IMR-90 (cell line): ENCODE data around the gene NXF2B. TPM values are rescaled to one million over a fixed set of nuclear protein-coding genes. Genes with fewer than 3 reads are reported as not detected.
"Not testable (repeated sequence)": the region's sequence is repeated elsewhere in the genome, so short reads cannot be mapped to it uniquely, and the experiment has no call there.

ENCODE experiments used
- ATAC-seq: fragments of 200-7000 bp; cut with Tn5 transposase; 2 replicates; pipeline ENCODE4 v1.9.1; 2020; ENCODE audit warnings: low read depth, mild to moderate bottlenecking, moderate library complexity
- Bru-seq: library from RNA; stranded (reverse); fragments of 400-500 nt; gene quantifications from one replicate; lab custom pipeline; 2021; lab: Mats Ljungman, UMichigan
- BruChase-seq, 2 experiments: library from RNA; stranded (reverse); fragments of 400-500 nt; gene quantifications; one replicate each; lab custom pipeline; 2021; lab: Mats Ljungman, UMichigan
- BruUV-seq: library from RNA; stranded (reverse); fragments of 400-500 nt; replicated peaks from 2 replicates; lab custom pipeline; 2021; lab: Mats Ljungman, UMichigan
- CTCF ChIA-PET: fragments of 300-600 bp; formaldehyde crosslinking; extraction: SDS; loops from one replicate; lab custom pipeline; 2021; ENCODE audit warnings: antibody characterized with exemption; lab: Yijun Ruan, JAX
- POLR2A ChIA-PET: fragments of 300-600 bp; sonication (Branson Sonifier 250); formaldehyde crosslinking; loops from one replicate; lab custom pipeline; 2022; ENCODE audit warnings: antibody characterized with exemption; ENCODE audit not compliant: unreplicated experiment; lab: Charles Lee
- DNase-seq: peaks from one replicate; pipeline ENCODE4 v3.0.0; 2013
- H2AFZ ChIP-seq: replicated peaks from 2 replicates; pipeline ENCODE3; 2013; ENCODE audit warnings: low read length, mild to moderate bottlenecking; ENCODE audit not compliant: poor library complexity
- H2AK5ac ChIP-seq: 2 replicates; pipeline ENCODE4 v1.6.1; 2013; ENCODE audit warnings: low read depth, low read length, inconsistent platforms
- H2AK9ac ChIP-seq: replicated peaks from 2 replicates; pipeline ENCODE3; 2013; ENCODE audit warnings: mild to moderate bottlenecking, low read depth, low read length, moderate library complexity; ENCODE audit not compliant: poor library complexity
- H2BK120ac ChIP-seq: 2 replicates; pipeline ENCODE4 v1.6.1; 2013; ENCODE audit warnings: low read depth, low read length, inconsistent platforms
- H2BK15ac ChIP-seq: 3 replicates; pipeline ENCODE4 v1.6.1; 2013; ENCODE audit warnings: low read depth, low read length, inconsistent platforms
- H2BK20ac ChIP-seq: 2 replicates; pipeline ENCODE4 v1.6.1; 2013; ENCODE audit warnings: low read depth, mild to moderate bottlenecking, inconsistent platforms, low read length, moderate library complexity
- H2BK5ac ChIP-seq: 2 replicates; pipeline ENCODE4 v1.6.1; 2013; ENCODE audit warnings: mild to moderate bottlenecking, low read depth, low read length, inconsistent platforms; ENCODE audit not compliant: poor library complexity, severe bottlenecking
- H3K14ac ChIP-seq: replicated peaks from 2 replicates; pipeline ENCODE4 v1.6.1; 2013; ENCODE audit warnings: low read depth, low read length, inconsistent platforms
- H3K18ac ChIP-seq: 2 replicates; pipeline ENCODE4 v1.6.1; 2013; ENCODE audit warnings: low read depth, low read length, control low read depth
- H3K23ac ChIP-seq: 2 replicates; pipeline ENCODE4 v1.6.1; 2013; ENCODE audit warnings: low read depth, low read length, inconsistent platforms
- H3K27ac ChIP-seq: 2 replicates; pipeline ENCODE4 v1.5.1; 2013; ENCODE audit warnings: mild to moderate bottlenecking, control low read depth, low read length; ENCODE audit not compliant: insufficient read depth
- H3K27me3 ChIP-seq: 2 replicates; pipeline ENCODE4 v1.6.1; 2013; ENCODE audit warnings: low read length; ENCODE audit not compliant: control insufficient read depth, insufficient read depth
- H3K36me3 ChIP-seq: 2 replicates; pipeline ENCODE4 v1.6.1; 2013; ENCODE audit warnings: low read length, mixed read lengths; ENCODE audit not compliant: control insufficient read depth, insufficient read depth
- H3K4ac ChIP-seq: 2 replicates; pipeline ENCODE4 v1.6.1; 2013; ENCODE audit warnings: low read depth, low read length, inconsistent platforms
- H3K4me1 ChIP-seq: 2 replicates; pipeline ENCODE4 v1.6.1; 2013; ENCODE audit warnings: low read length, mixed read lengths; ENCODE audit not compliant: control insufficient read depth, insufficient read depth
- H3K4me2 ChIP-seq: 2 replicates; pipeline ENCODE4 v1.6.1; 2013; ENCODE audit warnings: low read depth, mild to moderate bottlenecking, control low read depth, low read length, moderate library complexity
- H3K4me3 ChIP-seq: 2 replicates; pipeline ENCODE4 v1.5.1; 2013; ENCODE audit warnings: low read depth, mild to moderate bottlenecking, control low read depth, low read length, moderate library complexity; ENCODE audit not compliant: insufficient read depth
- H3K56ac ChIP-seq: 2 replicates; pipeline ENCODE4 v1.6.1; 2013; ENCODE audit warnings: low read length, inconsistent platforms; ENCODE audit not compliant: insufficient read depth; ENCODE audit errors: extremely low read depth
- H3K79me1 ChIP-seq, 2 experiments: 2 replicates each; pipeline ENCODE4 v1.6.1; 2013; ENCODE audit warnings: low read length in 2 of 2, inconsistent platforms in 1 of 2, low read depth in 1 of 2
- H3K9ac ChIP-seq: 2 replicates; pipeline ENCODE4 v1.6.1; 2013; ENCODE audit warnings: low read depth, low read length, control low read depth
- H3K9me1 ChIP-seq: 2 replicates; pipeline ENCODE4 v1.6.1; 2013; ENCODE audit warnings: low read length, inconsistent platforms; ENCODE audit not compliant: insufficient read depth
- H3K9me3 ChIP-seq: 2 replicates; pipeline ENCODE4 v1.6.1; 2013; ENCODE audit warnings: low read length; ENCODE audit not compliant: control insufficient read depth, insufficient read depth
- H4K20me1 ChIP-seq: 2 replicates; pipeline ENCODE4 v1.6.1; 2013; ENCODE audit warnings: low read length, inconsistent platforms; ENCODE audit not compliant: insufficient read depth
- H4K5ac ChIP-seq: 2 replicates; pipeline ENCODE4 v1.6.1; 2013; ENCODE audit warnings: mild to moderate bottlenecking, low read depth, low read length, control low read depth
- H4K8ac ChIP-seq, 2 experiments: 2 replicates each; pipeline ENCODE4 v1.6.1; 2013; ENCODE audit warnings: low read depth in 2 of 2, low read length in 2 of 2, control low read depth in 1 of 2, inconsistent platforms in 1 of 2
- H4K91ac ChIP-seq: 2 replicates; pipeline ENCODE4 v1.6.1; 2013; ENCODE audit warnings: low read depth, low read length, inconsistent platforms; ENCODE audit not compliant: insufficient read depth
- WGBS, 2 experiments: methylation state at CpG; one replicate each; pipeline versions ENCODE4 v1.1.5 to v1.1.7; 2013; ENCODE audit warnings: missing lambda C conversion rate in 2 of 2; ENCODE audit not compliant: insufficient read length in 1 of 2; ENCODE audit errors: extremely low coverage in 2 of 2; 5-methylcytosine and 5-hydroxymethylcytosine counted together
- dilution Hi-C: fragments of 300-500 bp; cut with HindIII; formaldehyde crosslinking; loops from one replicate; pipeline ENCODE4 v1.14.3; 2018; ENCODE audit warnings: low sequenced_read_pairs; ENCODE audit not compliant: unreplicated experiment
- in situ Hi-C: fragments of 300-500 bp; cut with MboI; formaldehyde crosslinking; loops from 3 replicates; pipeline ENCODE4 v1.14.3; 2019; ENCODE audit warnings: low sequenced_read_pairs, inconsistent platforms, mixed read lengths
- intact Hi-C: fragments of 100-400 bp; cut with micrococcal nuclease; formaldehyde crosslinking; loops from 2 replicates; pipeline ENCODE4 v1.10.0; 2022
- long read RNA-seq: library from polyadenylated mRNA; unstranded; transcript quantifications from one replicate; pipeline ENCODE4 v2.0.0, GENCODE V29; 2021; ENCODE audit not compliant: unreplicated experiment
- polyA plus RNA-seq, 3 experiments: library from polyadenylated mRNA; depleted of rRNA; stranded (reverse); fragments of >200 nt; gene quantifications; 2 replicates each; pipeline ENCODE4 v1.2.3, GENCODE V29; 2012; ENCODE audit warnings: low replicate concordance in 1 of 3
- total RNA-seq: library from RNA; depleted of rRNA; stranded (reverse); fragments of >200 nt; gene quantifications from 2 replicates; pipeline ENCODE4 v1.2.3, GENCODE V29; 2012; rRNA removed

NXF2B gene
- not detected in 2 replicates for total RNA-seq
- polyA plus RNA-seq (2012; rRNA removed), result not detected in 2 replicates
- not detected in 2 replicates for polyA plus RNA-seq (2012; cell fraction: cytosol; rRNA removed)
- not detected in 2 replicates for polyA plus RNA-seq (2012; cell fraction: nucleus; rRNA removed; ENCODE audit: low replicate concordance)
- not detected for Bru-seq, nascent RNA
- not detected for BruChase-seq, experiment 1, labeled RNA remaining after a 6-hour chase
- not detected for BruChase-seq, experiment 2, labeled RNA remaining after a 2-hour chase
- long read RNA-seq, result 0 reads

- H3K4me2 ChIP-seq, H2BK120ac ChIP-seq, H3K27me3 ChIP-seq, CTCF ChIA-PET, dilution Hi-C loops, H4K5ac ChIP-seq, BruUV-seq, H3K18ac ChIP-seq, H3K4ac ChIP-seq, in situ Hi-C loops, H2BK5ac ChIP-seq, H2AK9ac ChIP-seq, H2BK15ac ChIP-seq, H3K23ac ChIP-seq, H3K9me1 ChIP-seq, H3K9ac ChIP-seq, H2AK5ac ChIP-seq, H4K20me1 ChIP-seq, POLR2A ChIA-PET, H3K4me3 ChIP-seq, H3K36me3 ChIP-seq, H4K91ac ChIP-seq, H4K8ac ChIP-seq, ATAC-seq, H3K4me1 ChIP-seq, H3K79me1 ChIP-seq, H3K9me3 ChIP-seq, H3K56ac ChIP-seq, H3K14ac ChIP-seq, DNase-seq, H2AFZ ChIP-seq, H3K27ac ChIP-seq, H2BK20ac ChIP-seq, intact Hi-C loops: not testable (repeated sequence)
- no CpG with 5 or more reads among the region's 11 CpGs for WGBS, 2 experiments
Observed at GRCh38 chrX:102439908-102440307, at the start of gene NXF2B. TSS of gene NXF2B (minus strand) at chrX:102440008. CDS start at chrX:102380036, 59,972 bp downstream.

- H2BK20ac ChIP-seq, H2BK5ac ChIP-seq, H2BK15ac ChIP-seq, H3K4me3 ChIP-seq, DNase-seq, H2AFZ ChIP-seq, CTCF ChIA-PET, H3K36me3 ChIP-seq, H2AK9ac ChIP-seq, H3K4me2 ChIP-seq, H3K14ac ChIP-seq, H3K9me1 ChIP-seq, H3K9ac ChIP-seq, H4K20me1 ChIP-seq, H3K27ac ChIP-seq, H3K56ac ChIP-seq, H3K4me1 ChIP-seq, in situ Hi-C loops, H3K18ac ChIP-seq, H3K4ac ChIP-seq, POLR2A ChIA-PET, H4K5ac ChIP-seq, BruUV-seq, H2BK120ac ChIP-seq, dilution Hi-C loops, H4K91ac ChIP-seq, H4K8ac ChIP-seq, intact Hi-C loops, H3K27me3 ChIP-seq, H3K23ac ChIP-seq, H2AK5ac ChIP-seq, H3K79me1 ChIP-seq, H3K9me3 ChIP-seq: not testable (repeated sequence)
- WGBS, 2 experiments, result no CpG with 5 or more reads among the region's 5 CpGs
- ATAC-seq, result peak; percentile 49; the same call in 1 of the 2 replicates
Observed at GRCh38 chrX:102478765-102479164, 39.0 kb upstream of the NXF2B start.
